ENCODE data around the gene ACVR2B.

The ACVR2B gene

DNA sequence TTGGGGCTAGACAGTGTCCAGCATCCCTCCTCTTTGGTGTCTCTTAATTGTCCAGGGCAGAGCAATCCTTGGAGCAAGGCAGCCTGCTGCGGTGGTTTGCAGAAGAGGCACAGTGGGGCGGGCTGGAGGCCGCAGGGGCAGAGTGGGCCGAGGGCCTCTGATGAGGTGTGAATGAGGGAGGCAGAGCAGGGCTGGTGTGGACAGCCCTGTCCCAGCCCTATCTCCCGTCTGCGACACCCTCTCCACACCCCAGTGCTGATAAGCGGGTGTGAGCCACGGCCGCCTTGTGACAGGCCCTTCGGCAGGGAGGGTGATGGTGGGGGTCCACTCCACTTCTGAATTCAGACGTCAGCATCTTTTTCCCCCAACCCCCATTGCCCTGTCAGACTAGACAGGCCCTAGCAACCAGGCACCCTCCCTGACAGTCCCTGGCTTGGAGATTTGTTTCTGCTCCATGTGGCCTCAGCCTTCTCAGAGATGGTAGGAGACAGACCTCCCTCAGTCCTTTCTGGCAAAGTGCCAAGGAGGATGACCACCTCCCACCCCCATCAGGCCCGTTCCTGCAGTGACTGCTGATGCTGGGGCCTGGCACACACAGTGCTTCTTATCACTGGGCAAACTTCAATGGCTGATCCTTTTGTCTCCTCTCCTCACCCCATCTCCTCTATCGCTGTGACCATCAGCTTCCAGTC lies 79.7 kb downstream of the ACVR2B start:
- DNase-seq = no peak

DNA sequence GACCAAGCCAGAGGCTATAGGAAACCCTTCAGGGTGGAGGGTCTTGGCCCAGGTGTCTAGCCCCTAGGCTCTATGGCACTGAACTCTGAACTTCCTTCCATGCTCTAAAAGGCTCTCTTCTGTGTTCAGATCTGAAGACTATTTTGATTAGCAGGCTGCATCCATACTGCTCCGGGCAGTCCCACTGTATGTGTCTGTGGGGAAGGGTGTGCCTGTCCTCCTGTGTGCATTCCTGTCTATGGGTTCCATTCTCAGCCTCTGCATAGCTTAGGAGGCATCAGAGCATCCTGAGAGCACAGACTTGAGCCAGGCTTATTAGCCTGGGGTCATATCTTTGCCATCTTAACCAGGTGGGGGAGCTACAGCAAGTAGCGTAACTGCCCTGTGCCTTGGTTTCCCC lies 80.5 kb downstream of the ACVR2B start:
- DNase-seq = no peak

DNA sequence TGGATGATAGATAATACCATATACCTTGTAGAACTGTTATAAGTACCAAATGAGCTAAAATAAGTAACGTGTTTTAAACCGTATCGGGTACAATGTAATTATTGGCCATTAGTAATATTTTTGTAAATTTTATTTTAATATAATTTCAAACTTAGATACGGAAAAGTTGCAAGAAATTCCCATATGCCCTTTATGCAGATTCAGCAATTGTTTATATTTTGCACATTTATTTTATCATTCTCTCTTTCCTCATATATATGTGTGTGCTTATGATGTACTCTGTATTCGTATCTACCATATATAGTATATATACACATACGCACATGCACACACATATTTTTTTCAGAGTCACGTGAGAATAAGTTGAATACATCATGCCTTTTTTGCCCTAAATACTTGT lies 80.9 kb downstream of the ACVR2B start:
- DNase-seq = no peak

DNA sequence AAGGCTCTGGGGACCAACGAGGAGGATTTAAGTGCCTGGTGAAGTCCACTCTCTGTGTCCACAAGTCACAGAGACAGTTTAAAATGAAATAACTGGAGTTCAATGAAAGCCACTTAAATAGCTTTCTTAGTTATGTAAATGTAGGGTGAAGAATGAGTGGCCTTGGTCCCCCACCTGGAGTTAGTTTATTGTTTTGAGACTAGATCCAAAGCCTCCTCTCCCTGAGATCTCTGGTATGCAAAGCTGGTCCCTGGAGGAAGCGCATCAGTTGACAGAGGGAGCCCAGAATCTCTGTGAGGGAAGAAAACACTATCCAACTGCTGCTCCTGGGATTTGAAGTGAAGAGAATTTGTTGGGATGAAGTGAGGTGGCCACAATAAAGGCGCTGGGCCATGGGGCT lies 83.0 kb downstream of the ACVR2B start:
- DNase-seq = no peak

DNA sequence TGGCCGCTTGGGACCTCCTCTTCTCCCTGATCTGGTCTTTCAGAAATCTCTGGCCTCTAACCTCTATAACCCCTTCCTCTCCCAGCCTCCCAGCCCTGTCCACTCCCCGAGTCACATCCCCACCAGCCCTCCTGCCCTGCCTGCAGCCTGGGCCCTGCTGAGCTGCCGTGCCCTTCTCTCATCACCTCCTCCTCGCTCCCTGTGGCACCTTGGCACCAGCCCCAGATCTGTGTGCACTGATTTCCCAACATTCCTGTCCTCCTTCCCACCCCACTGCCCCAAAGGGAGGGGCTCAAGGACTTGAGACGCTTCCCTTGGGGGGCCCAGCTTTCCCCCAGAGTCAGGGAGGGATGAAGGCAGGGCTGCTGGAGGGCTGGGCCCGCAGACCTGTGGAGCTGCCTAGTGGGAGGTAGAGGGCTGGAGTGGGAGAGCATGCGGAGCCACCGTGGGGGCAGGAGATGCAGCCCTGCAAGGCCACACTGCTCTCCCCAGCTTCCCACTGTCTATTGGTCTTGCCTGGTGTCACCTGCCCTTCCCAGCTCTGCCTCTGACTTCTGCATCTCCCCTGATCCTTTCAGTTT lies 85.2 kb downstream of the ACVR2B start:
- DNase-seq = no peak

DNA sequence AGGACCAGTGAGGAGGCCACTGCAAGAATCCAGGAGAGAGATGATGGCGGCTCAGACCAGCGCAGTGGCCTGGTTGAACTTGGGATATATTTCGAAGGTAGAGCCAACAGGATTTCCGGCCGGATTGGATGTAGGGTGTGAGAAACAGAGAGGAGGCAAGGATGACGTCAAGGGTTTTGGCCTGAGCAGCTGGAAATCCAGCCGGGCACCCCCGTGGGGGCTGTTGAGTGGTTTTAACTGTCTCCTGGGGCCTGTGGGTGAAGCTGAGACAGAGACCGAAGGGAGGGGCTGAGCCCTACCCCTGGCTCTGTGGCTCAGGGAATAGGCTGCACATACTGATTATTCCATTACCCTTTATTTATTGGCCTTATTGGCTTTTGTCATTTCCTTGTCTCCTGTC lies 88.1 kb downstream of the ACVR2B start:
- no peak for DNase-seq

All from CD4-positive, alpha-beta T cell treated with Interleukin-21 for 1 hour (primary cell).